Smooth muscle cell (in vitro differentiated cells): ENCODE measurements around the gene CATSPER1. TPM values are rescaled to one million over a fixed set of nuclear protein-coding genes. Genes with fewer than 3 reads are reported as not detected.

Source experiments
- DNase-seq: peaks from one replicate; lab custom pipeline; 2025; ENCODE audit not compliant: unreplicated experiment; lab: John Stamatoyannopoulos, UW
- H2AFZ ChIP-seq: fragments of 200-600 bp; sonication (generic); 2 replicates; pipeline ENCODE4 v1.6.0; 2016; ENCODE audit warnings: antibody characterized with exemption, low read depth, mild to moderate bottlenecking
- H3F3A ChIP-seq: fragments of 200-600 bp; sonication (generic); 2 replicates; pipeline ENCODE4 v1.6.0; 2017; ENCODE audit warnings: antibody characterized with exemption, low read depth
- H3K27ac ChIP-seq: fragments of 200-600 bp; sonication (generic); 2 replicates; pipeline ENCODE4 v1.5.1; 2016; ENCODE audit warnings: low read depth, mild to moderate bottlenecking
- H3K27me3 ChIP-seq: fragments of 200-600 bp; sonication (generic); 2 replicates; pipeline ENCODE4 v1.6.1; 2016; ENCODE audit warnings: low read depth, mild to moderate bottlenecking
- H3K36me3 ChIP-seq: fragments of 200-600 bp; sonication (generic); 2 replicates; pipeline ENCODE4 v1.5.1; 2016; ENCODE audit warnings: low read depth
- H3K4me1 ChIP-seq: fragments of 200-600 bp; sonication (generic); 2 replicates; pipeline ENCODE4 v1.5.1; 2016; ENCODE audit warnings: low read depth
- H3K4me2 ChIP-seq: fragments of 200-600 bp; sonication (generic); 2 replicates; pipeline ENCODE4 v1.6.0; 2016; ENCODE audit warnings: mild to moderate bottlenecking
- H3K4me3 ChIP-seq: fragments of 200-600 bp; sonication (generic); 2 replicates; pipeline ENCODE4 v1.5.1; 2016; ENCODE audit warnings: mild to moderate bottlenecking
- H3K79me2 ChIP-seq: fragments of 200-600 bp; sonication (generic); 2 replicates; pipeline ENCODE4 v1.6.0; 2016; ENCODE audit warnings: low read depth, mild to moderate bottlenecking
- H3K9ac ChIP-seq: fragments of 200-600 bp; sonication (generic); 2 replicates; pipeline ENCODE4 v1.6.0; 2016; ENCODE audit warnings: low read depth
- H3K9me3 ChIP-seq: fragments of 200-600 bp; sonication (generic); replicated peaks from 2 replicates; pipeline ENCODE4 v1.5.1; 2016; ENCODE audit warnings: low read depth
- H4K20me1 ChIP-seq: fragments of 200-600 bp; sonication (generic); 2 replicates; pipeline ENCODE4 v1.6.0; 2016; ENCODE audit warnings: low read depth
- CTCF ChIP-seq: fragments of 200-600 bp; sonication (generic); IDR thresholded peaks from 2 replicates; pipeline ENCODE4 v1.5.1; 2017; ENCODE audit warnings: borderline replicate concordance, mild to moderate bottlenecking, antibody characterized with exemption; ENCODE audit not compliant: insufficient read depth, poor library complexity, severe bottlenecking
- WGBS: methylation state at CpG from one replicate; pipeline ENCODE4 v1.1.7; 2016; ENCODE audit warnings: low lambda C conversion rate; 5-methylcytosine and 5-hydroxymethylcytosine counted together
- polyA plus RNA-seq: library from polyadenylated mRNA; unstranded; fragments of >200 nt; fragmentation: Nextera tagmentation; extraction: Ambion mirVana; gene quantifications from 2 replicates; pipeline ENCODE4 v1.2.1, GENCODE V29; 2016
- total RNA-seq: library from RNA; depleted of rRNA; stranded (reverse); fragments of >200 nt; gene quantifications from 2 replicates; pipeline ENCODE4 v1.2.3, GENCODE V29; 2014

Gene CATSPER1
- total and polyA plus RNA-seq, 2 experiments from 2014 or later = 0.55 TPM; not detected in 1

GRCh38 chr11:66046901-66047300, 20.6 kb upstream of the CATSPER1 start:
- Histone ChIP-seq H3K79me2 (no peaks in the 10 kb centered on the region), H3K9me3 (no peaks in the 10 kb centered on the region), H3K36me3 (no peaks in the 10 kb centered on the region), H3F3A (peaks cover 11% of the 10 kb centered on the region), H4K20me1 (no peaks in the 10 kb centered on the region), H3K9ac (no peak overlapping the region), H3K27me3 (peaks cover 3% of the 10 kb centered on the region), H3K27ac (no peak overlapping the region), H3K4me2 (no peak overlapping the region), H2AFZ (no peak overlapping the region), H3K4me3 (no peak overlapping the region), H3K4me1 (peaks cover 10% of the 10 kb centered on the region)
- WGBS = 97% methylated on average over 3 of the region's 3 CpGs
- DNase-seq = no peak
- no peak for TF ChIP-seq CTCF

GRCh38 chr11:66045177-66045639, 18.9 kb upstream of the CATSPER1 start:
- Histone ChIP-seq H3K27me3 (peaks cover 3% of the 10 kb centered on the region), H3K27ac (no peak overlapping the region), H3K4me2 (no peak overlapping the region), H3K4me3 (no peak overlapping the region), H3K4me1 (no peaks in the 10 kb centered on the region), H2AFZ (no peak overlapping the region), H4K20me1 (no peaks in the 10 kb centered on the region), H3K36me3 (no peaks in the 10 kb centered on the region), H3K9ac (no peak overlapping the region), H3F3A (no peaks in the 10 kb centered on the region), H3K79me2 (no peaks in the 10 kb centered on the region), H3K9me3 (no peaks in the 10 kb centered on the region)
- WGBS = 20% methylated on average over 10 of the region's 11 CpGs
- peak; percentile 93 for TF ChIP-seq CTCF
- DNase-seq = peak; percentile 15

GRCh38 chr11:66044757-66045156, 18.5 kb upstream of the CATSPER1 start:
- Histone ChIP-seq H3K4me2 (no peak overlapping the region), H3K36me3 (no peaks in the 10 kb centered on the region), H3K9me3 (no peaks in the 10 kb centered on the region), H3K79me2 (no peaks in the 10 kb centered on the region), H3K27ac (no peak overlapping the region), H3K9ac (no peak overlapping the region), H3K27me3 (peaks cover 3% of the 10 kb centered on the region), H3K4me1 (no peaks in the 10 kb centered on the region), H2AFZ (no peak overlapping the region), H3K4me3 (no peak overlapping the region), H4K20me1 (no peaks in the 10 kb centered on the region), H3F3A (no peaks in the 10 kb centered on the region)
- no peak for DNase-seq
- WGBS = 89% methylated on average over 6 of the region's 6 CpGs
- no peak for TF ChIP-seq CTCF
